HEK293 (cell line): ENCODE results near the gene SCGB1C2.

Experiments
- KLF9 ChIP-seq: fragments of 450-650 bp; formaldehyde crosslinking; IDR thresholded peaks from 2 replicates; pipeline ENCODE4 v1.5.1; 2016; ENCODE audit warnings: missing biosample characterization, missing genetic modification characterization, low read depth
- SCRT1 ChIP-seq: fragments of 450-650 bp; formaldehyde crosslinking; IDR thresholded peaks from 2 replicates; pipeline ENCODE4 v1.5.1; 2016; ENCODE audit warnings: missing biosample characterization, missing genetic modification characterization, borderline replicate concordance
- TCF7L2 ChIP-seq: IDR thresholded peaks from 2 replicates; pipeline ENCODE4 v1.6.1; 2011; ENCODE audit warnings: low read depth, mild to moderate bottlenecking, inconsistent platforms, low read length, moderate library complexity, borderline replicate concordance
- ZNF10 ChIP-seq: fragments of 450-650 bp; formaldehyde crosslinking; IDR thresholded peaks from 2 replicates; pipeline ENCODE4 v1.5.1; 2017; ENCODE audit warnings: missing biosample characterization, missing genetic modification characterization
- ZNF549 ChIP-seq: fragments of 450-650 bp; IDR thresholded peaks from 2 replicates; pipeline ENCODE4 v1.5.1; 2018; ENCODE audit warnings: missing biosample characterization, missing genetic modification characterization, mild to moderate bottlenecking, inconsistent platforms, moderate library complexity
- ZNF558 ChIP-seq: fragments of 450-650 bp; formaldehyde crosslinking; IDR thresholded peaks from 2 replicates; pipeline ENCODE4 v1.5.1; 2016; ENCODE audit warnings: missing biosample characterization, missing genetic modification characterization

GRCh38 chr17:179781-180380 is 42.5 kb downstream of the SCGB1C2 start:
- TF ChIP-seq ZNF549 (no peak), KLF9 (no peak), ZNF10 (tag by site-specific recombination) (0 out of 2 replicates have a peak, but pooled peaks have one; percentile 18), TCF7L2 (no peak), ZNF558 (tag by site-specific recombination) (no peak), SCRT1 (no peak)
